ENCODE results near the gene NPC1L1.

DNA sequence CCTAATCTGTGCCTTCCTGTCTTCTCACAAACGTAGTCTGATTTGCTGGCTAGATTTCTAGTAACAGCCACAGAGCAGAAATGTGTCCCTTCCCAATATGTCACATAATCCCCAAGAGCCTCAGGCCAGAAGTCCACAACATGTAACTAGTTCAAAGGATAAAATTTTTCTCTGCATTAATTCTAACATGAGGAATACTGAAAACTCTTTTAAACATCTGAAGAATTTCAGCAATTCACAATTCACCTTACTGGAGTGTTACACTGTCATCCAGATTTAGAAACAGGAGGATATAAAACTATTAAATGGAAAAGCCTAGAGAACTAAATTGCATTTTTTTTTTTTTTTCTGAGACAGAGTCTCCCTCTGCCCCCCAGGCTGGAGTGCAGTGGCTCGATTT is 35.1 kb upstream of the NPC1L1 start:
- TF ChIP-seq, protein P1, sequence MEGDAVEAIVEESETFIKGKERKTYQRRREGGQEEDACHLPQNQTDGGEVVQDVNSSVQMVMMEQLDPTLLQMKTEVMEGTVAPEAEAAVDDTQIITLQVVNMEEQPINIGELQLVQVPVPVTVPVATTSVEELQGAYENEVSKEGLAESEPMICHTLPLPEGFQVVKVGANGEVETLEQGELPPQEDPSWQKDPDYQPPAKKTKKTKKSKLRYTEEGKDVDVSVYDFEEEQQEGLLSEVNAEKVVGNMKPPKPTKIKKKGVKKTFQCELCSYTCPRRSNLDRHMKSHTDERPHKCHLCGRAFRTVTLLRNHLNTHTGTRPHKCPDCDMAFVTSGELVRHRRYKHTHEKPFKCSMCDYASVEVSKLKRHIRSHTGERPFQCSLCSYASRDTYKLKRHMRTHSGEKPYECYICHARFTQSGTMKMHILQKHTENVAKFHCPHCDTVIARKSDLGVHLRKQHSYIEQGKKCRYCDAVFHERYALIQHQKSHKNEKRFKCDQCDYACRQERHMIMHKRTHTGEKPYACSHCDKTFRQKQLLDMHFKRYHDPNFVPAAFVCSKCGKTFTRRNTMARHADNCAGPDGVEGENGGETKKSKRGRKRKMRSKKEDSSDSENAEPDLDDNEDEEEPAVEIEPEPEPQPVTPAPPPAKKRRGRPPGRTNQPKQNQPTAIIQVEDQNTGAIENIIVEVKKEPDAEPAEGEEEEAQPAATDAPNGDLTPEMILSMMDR (IDR thresholded peaks at IDR 0.05; ENCODE audit: insufficient read depth, low read length, poor library complexity, severe bottlenecking): no peak
- no peak for TF ChIP-seq EZH2phosphoT487 (conservative IDR thresholded peaks at IDR 0.05; ENCODE audit: low read length)

All from SU-DHL-6 (cell line).